RPMI7951 (cell line): ENCODE results near the gene PLAGL1. TPM values are rescaled to one million over a fixed set of nuclear protein-coding genes. Genes with fewer than 3 reads are reported as not detected.
A peak's percentile ranks its signal among the peaks of the same experiment; 100 is the strongest.

ENCODE experiments used
- DNase-seq: peaks from one replicate; pipeline ENCODE4 v3.0.0-alpha.2; 2012; ENCODE audit warnings: low read depth
- total RNA-seq: library from RNA; depleted of rRNA; stranded (reverse); fragments of >200 nt; shearing (Covaris generic); gene quantifications from 2 replicates; pipeline ENCODE4 v1.2.3, GENCODE V29; 2014

Gene PLAGL1
- total RNA-seq, 1 experiment from 2014 or later, result 10.1 TPM

DNA sequence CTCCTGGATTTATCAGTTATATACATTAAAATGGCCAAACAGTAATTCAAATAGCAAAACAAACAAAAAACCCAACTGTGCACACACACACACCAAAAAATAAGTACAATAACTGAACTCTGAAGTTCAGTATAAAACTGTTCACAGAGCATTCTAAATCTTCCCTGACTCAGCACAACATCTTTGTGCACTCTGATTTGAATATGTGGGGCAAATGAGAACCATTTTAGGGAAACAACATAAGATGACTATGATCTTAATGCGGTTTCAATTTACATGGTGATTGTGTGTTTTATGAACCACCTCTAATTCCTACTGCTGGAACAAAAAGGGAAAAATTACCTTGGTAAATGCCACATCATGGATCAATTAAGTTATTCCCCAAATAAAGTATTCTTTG is 41.7 kb downstream of the PLAGL1 start:
- no peak for DNase-seq

DNA sequence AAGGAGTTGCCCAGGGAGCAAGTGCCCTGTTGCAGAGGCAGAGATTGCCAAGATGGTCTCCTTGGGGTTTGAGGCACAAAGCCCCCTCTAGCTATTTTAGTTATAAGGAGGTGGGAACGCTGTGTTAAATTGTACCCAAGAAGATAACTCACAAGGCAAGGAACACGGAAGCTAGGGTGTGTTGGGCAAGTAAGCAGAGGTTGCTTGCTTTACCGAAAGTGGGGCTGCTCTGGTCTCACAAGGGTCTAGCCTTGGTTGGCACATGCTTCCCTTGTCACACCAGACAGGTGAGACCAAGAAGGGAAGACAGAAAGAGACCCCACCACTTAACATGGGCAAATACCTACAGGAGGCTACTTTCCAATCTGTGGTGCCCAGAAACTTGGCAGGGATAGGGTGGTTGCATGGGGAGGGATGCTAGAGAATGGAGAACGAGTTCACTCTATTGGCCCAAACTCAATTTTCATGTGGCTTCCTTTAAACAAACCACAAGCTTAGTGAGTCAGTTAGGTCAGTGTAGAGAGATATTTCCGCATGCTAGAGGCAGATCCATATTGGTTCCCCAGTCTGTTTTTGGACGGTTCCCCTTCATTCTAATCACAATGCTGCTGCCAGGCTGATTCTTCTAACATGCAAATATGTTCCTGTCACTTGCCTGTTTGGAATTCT is 42.4 kb downstream of the PLAGL1 start:
- DNase-seq, result peak; percentile 90

DNA sequence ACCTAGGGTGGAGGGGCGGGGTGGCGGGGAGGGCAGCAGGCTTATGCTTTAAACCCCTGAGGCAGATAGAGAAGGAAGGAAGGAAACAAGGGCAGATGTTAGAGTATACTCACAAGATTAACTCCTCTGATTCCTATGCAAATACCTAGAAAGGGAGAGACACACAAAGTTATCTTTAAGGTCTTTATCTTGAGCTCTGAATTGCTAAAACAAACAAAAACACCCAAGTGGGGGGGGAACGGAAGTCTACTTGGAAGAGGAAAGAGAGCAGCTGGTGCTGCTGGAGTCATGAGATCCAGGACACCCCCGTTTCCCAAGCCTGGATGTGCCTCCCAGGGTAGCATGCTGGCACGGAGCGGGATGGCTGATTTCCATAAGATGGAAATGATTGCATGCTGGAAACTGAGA is 43.4 kb downstream of the PLAGL1 start:
- peak; percentile 19 for DNase-seq

DNA sequence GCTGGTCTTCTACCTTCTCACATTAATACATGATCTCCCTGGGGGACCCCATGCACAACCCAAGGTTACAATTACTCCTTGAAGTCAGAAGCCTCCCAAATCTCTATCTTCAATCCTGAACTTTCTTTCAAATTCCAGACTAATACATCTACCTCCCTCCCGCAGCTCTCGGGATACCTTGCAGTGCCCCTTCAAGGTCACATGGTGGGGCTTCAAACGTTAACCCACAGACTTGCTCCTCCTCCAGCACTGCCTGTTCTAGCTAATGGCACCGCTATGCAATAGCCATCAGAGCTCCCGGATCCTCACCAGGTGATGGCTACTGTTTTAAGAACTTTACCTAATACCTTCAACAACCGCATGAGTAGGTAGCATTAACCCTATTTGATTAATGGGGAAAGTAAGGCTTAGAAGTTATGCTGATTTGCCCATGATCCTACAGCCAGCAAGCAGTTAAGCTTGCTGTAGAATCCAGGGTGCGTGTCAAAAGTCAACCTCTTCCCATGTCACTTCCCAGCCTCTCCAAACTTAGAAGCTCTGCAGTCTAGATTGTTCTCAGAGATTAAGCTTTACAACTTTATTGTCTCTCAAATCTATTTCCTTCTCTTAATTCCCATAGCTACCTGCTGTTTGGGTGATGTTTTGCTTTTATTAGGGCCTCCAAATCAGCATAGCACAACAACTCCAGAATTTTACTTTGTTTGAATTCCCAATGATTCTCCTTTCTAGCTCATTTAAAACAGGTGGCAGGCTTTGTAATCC is 44.7 kb downstream of the PLAGL1 start:
- no peak for DNase-seq

DNA sequence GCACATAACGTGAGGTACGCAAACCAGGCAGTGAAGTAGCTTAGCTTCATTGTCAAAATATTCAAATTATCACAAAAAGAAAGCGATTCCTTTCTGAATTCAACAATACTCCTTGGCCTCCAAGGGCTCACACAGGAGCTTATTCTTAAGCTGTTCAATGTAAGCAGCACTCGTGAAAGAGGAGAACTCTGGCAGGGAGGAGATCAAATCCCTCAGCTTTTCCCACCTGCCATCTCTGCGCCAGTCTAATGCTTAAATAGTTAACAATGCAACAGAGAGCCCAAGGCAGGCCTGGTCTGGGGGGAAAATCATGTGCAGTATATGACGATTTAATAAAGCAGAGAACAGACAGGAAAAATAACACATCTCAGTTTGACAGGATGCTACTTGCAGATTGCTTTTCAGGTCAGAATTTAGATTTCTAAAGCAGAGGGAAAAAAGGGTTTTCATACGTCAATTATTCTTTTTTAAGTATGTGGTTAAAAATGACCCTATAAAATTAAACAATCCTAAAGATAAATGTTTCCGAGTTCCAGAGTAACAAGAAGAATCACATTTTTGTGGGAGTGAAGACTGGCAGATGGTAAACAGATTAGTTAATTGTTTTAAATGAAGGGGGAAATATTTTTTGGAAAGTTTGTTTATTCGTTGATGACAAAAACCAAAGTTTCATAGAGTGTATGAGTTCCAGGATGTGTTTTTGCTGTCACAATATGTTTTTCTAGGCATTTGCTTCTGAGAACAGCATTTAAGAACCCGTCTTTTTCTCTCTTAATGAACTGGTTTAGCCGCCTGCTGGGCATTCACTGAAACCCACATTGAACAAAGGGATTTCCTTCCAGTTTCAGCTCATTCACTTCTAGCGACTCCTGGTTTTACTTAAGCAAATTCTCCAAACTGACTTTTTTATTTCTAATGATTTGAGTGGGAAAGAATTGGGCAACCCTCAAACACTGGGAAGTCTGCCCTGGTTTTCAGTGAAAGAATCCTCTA is 45.9 kb downstream of the PLAGL1 start:
- peak; percentile 15 for DNase-seq

DNA sequence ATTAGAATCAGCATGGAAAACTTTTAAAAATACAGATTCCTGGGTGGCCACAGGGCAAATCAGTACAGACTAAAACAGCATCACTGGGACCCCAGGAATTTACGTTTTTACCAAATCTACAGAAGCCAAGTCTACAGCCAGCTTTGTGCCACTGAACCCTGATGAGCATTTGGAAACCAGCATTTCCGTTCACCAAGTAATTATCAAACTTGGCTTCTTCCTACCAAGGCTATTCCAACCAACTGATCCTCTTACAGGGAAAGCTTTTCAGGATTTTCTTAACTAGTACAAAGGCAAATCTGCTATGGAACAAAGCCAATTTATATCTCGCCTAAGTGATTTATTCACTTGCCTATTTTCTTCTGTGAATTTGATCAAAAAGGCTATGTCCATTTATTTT is 47.0 kb downstream of the PLAGL1 start:
- DNase-seq, result no peak

DNA sequence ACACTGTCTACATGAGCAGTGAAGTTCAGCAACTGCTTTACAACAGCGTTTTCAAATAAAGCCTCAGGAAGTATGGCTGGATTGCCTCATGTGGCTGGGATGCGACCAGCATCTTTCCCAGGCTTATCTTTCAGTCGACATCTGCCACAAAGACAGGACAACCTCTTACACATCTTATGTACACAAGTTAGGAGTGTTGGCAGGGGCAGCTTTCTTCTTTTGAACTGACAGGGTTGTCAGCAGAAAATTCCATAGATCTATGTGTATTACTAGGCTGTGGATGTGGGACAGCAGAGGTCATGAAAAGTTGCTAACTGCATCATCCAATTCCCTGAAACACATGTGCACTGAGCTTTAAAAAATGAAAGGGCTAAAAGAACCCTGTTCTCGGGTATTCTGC is 48.1 kb downstream of the PLAGL1 start:
- no peak for DNase-seq

DNA sequence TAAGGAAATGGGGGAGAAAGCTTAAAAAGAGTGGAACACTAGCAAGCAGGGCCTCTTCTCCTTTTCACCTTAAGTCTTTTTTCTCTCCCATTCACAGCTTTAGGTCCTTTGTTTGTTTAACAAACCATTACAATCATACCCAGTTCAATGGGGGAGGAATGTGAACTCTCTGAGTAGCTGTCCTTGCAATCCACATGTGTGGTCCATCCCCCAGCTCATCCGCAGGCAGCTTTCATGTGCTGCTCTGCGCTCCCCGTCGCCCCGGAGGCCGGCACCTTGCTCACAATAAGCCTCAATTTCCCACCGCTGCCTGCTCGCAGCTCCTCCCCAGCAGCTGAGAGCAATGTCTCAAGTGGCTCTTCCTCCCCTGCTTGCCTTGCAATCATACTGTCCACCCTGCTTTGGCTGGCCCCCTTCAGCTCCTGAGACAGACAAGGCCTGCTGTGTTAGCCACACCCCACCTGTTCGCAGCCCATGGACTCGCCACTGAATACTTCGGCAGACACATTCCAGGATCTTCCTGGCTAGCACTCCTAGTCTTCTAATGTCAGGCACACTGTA is 49.1 kb downstream of the PLAGL1 start:
- no peak for DNase-seq

DNA sequence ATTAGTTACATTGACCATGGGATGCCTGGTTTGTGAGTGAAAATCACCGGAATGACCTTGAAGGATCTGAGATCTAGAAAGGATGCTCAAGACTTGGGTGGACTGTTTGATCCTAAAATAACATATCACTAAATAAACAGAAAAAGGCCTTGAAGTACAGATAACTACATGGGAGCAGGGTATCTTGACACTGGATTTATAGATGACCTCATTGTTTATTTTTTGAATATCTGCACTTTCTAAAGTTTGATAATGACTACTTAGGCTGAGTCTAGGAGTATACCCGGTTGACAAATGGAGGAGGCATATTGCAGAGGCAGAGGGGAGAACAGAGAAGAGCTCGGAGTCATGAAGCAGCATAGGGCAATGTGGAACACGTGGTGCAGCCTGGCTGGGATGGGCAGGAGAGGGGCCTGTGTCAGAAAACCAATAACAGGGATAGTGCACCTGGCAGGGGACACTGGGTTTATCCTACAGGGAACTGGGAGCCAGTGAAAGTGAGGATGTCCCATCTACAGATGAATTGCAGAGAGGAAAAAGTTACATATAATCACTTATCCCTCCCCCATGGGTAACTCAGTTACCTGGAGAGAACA is 50.3 kb downstream of the PLAGL1 start:
- no peak for DNase-seq

DNA sequence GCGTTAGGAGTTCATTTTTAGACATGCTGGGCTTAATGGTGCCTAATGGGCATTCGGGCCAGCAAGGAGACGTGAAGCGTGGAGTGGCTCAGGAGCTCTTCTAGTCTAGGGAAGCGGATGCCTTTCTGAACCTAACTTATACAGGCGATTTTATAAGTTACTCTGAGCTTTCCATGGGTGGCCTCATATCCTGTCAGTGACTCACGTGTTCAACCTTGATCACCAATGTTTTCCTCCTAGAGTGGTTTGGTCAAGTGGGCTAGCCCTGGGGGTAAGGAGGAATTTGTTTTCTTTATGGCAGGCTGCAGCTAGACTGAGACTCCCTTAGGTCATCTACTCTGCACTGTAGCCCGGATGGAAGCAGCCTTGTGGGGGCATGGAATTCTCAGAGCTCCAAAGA is 52.1 kb downstream of the PLAGL1 start:
- DNase-seq, result peak; percentile 58

DNA sequence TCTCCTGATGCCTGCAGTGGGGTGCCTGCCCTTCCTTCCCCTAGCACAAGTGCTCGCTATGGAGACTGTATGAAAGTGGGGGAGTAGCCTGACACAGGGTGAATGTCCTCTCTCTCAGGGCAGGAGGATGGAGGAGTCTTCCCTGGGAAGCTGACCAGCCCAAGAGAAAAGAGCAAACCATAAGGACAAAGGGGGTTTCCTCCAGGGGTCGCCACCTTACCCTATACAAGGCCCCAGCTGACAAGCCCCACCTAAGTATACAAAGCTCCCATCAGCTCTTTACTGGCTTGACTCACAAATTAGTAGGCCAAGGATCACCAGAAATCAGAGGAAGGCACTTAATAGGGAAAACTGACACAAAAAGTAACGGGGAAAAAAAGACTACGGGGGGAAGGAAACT is 54.1 kb downstream of the PLAGL1 start:
- DNase-seq, result no peak

DNA sequence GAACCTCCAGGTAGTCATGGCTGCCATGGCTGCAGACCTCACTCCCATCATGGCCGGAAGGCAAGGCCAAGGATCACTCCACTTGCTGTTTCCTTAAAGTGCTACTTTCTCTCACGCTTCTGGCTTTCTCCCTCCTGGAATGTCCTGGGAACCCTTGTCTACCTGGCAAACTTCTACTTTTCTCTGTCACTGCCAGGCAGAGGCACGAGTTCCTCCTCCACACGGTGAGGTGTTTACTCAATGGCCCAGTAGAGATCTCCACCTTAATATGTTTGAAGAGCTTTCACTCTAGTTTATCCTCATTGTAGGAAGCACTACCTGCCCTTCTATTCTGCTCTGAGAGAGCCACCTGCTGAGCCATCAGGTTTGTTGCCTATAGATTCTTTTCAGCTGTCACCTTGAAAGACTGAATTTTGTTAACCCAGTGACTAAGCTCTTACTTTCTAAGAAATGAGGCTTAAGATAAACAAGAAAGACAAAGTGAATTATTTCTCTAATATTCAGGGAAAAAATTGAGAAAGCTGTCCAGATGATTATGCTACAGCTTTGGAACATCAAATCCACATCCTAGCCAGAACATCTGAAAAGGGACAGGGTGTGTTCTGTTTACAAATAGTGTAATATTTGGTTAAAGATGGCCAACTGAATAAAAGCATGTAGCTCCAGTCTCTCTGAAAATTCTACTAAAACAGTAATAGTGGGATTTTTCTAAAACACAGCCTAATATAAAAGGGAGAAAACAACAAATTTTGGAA is 54.9 kb downstream of the PLAGL1 start:
- no peak for DNase-seq

DNA sequence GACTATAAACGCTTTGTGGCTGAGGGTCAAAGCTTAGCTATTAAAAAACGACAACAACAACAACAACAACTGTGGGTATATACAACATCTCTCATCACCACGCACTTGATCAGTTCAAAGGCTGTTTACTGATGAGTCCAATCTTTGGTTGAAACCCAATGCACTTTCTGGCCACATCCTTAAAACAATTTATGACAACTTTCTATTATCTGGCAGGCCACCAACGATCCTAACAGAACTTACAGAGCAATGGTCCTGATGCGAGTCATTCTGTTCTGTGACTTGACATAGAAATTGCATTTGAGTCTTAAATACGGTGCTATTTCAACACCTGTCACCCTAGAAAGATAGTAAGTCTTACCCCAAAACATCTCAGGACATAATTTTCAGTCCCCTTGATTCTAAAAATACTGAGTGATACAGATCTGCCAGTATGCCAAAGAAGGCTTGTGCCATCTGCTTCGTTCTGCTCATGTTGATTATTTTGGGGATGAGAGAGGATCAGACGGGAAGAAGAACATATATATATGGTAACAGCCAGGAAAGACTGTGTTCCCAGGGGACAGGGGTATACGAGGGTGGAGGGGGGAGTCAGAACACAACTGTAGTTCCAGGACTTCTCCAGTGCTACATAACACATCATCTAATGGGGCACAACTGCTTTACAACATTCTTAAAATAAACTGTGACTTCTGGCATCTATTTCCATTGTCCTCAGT is 55.8 kb downstream of the PLAGL1 start:
- DNase-seq, result no peak

DNA sequence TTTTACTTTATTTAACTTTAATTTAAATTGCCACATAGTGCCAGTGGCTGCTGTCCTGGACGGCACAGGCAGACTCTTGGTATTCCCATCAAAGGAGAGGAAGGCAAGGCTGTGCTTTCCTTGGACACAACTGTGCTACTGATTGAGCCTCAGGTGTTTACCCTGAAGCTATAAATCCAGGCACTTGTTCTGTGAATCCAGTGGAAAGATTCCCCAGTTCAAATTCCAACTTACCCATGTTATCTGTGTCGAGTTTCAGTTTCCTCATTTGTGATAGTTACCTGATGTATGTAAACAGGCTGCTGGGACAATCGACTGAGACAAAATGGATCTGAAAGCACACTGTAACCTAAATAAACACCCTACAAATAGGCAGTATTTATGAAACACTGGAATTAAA is 57.2 kb downstream of the PLAGL1 start:
- DNase-seq, result no peak

DNA sequence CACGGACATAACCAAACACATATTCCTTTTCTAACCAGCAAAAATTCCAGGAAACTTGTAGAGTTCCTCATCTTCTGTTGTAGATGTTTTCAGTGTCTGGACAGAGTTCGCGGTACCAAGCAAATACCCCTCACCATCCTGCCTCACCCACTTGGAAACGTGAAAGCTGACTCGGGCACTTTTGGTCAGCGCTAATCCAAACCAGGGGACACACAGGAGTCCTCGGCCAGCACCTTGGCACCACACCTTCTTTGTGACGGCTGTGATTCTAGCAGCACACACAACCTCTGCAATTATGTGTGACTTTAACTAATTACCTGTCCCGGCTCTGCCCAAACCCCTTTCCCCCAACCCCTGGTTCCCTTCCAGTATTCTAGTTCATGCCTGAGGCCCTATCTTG is 58.1 kb downstream of the PLAGL1 start:
- DNase-seq, result no peak

DNA sequence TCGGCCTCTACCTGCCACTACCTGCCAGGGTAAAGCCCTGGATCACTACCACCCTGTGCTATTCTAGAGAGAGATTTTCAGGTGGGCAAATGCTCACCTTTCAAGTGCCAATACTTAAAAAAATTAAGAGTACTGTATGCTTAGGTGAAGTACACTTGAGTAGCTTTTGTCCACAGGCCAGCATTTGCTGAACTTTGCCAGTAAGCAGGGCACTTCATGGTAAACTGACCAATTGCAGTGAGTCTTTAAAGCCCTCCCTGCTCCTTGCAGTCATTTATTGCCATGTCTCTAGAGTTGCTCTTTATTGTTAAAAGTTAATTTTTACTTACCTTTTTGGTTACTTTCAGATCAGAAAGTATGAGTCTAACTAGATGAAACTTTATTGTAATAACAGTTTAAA is 58.5 kb downstream of the PLAGL1 start:
- no peak for DNase-seq

DNA sequence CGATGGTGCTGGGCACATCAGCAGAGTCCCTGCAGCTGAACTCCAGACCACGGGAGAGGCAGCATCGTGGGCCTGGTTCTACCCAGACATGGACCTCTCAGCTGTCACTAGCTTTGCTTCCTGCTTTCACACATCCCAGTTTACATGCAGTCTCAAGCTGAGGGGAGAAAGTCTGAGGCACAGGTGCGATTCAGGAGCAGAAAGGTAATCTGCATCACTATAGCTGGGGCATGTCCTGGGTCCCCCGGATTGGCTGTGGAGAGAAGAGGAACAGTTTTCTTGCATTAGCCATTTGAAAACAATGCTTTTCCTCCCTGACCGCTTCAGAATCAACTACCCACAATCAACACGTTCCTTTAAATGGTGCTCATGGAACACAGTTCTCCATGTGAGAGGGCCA is 59.9 kb downstream of the PLAGL1 start:
- no peak for DNase-seq

DNA sequence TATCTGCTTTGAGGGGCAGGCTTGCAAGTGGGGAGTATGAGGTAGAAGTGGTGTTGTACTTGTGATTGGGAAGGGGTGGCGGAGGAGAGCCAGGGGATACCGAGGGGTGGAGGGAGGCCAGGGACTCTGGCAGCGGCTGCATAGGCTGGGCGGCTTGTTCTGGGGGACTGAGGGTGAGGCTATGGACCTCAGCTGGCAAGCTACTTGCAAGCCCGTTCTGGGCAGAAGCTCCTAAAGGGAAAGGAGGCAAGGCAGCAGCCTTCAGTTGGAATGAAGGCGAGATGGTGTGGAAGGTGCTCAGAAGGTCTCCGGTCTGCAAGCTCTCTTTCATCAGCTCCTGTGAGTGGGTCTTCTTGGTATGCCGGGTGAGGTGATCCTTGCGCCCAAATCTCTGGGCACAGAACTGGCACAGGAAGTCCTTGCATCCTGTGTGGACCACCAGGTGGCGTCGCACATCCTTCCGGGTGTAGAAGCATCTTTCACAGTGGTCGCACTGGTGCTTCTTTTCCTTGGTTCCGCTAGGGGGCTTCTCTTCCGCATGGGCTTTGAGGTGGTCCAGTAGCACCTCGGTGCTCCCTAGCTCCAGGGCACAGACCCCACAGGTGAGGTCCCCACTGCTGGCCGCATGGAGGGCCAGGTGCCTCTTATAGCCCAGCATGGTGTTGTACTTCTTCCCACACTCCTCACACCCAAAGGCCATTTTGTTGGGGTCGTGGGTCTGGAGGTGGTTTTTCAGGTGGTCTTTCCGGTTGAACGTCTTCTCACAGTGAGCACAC is 66.0 kb downstream of the PLAGL1 start:
- DNase-seq, result peak; percentile 64

DNA sequence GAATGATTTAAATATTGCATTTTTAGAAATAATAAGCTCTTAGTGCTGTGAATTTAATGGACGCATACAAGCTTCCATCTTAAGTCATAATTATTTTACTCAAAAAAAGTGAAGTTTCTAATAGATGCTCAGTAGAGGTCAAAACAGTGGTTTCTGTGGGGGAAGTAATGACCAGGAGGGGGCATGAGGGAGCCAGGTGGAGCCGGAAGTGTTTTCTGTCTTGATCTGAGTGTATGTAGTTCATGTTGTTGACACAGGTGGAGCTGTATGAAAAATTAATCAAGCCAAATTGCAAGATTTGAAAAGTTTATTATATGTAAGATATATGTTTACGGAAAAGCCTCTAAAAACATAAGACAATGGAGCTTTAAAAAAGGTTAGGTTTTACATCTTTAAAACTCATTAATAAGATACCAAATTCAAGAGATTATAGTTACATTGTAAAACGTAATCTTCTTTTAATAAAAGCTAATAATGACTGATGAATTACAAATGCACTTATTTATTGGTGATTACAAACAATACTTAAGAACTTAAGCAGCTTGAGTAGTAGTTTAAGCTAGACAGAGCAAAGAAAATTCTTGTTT is 68.0 kb downstream of the PLAGL1 start:
- DNase-seq, result peak; percentile 49
